GM23338 (cell line): Measurements from ENCODE around the gene PTCHD1. TPM values are rescaled to one million over a fixed set of nuclear protein-coding genes. Genes with fewer than 3 reads are reported as not detected.

Experiments
- ATAC-seq: fragments of 200-7000 bp; cut with Tn5 transposase; 3 replicates; pipeline ENCODE4 v1.9.1; 2020
- DNase-seq: peaks from one replicate; pipeline ENCODE4 v3.0.0-alpha.2; 2015; ENCODE audit warnings: low spot score
- H2AFZ ChIP-seq: fragments of 200-600 bp; sonication (generic); 2 replicates; pipeline ENCODE4 v1.8.0; 2016; ENCODE audit warnings: antibody characterized with exemption, mild to moderate bottlenecking, moderate library complexity
- H3F3A ChIP-seq: fragments of 200-600 bp; sonication (generic); replicated peaks from 2 replicates; pipeline ENCODE4 v1.8.0; 2017; ENCODE audit warnings: antibody characterized with exemption, mixed run types, low read depth
- H3K27ac ChIP-seq: fragments of 200-600 bp; sonication (generic); 2 replicates; pipeline ENCODE4 v1.6.1; 2016; ENCODE audit warnings: low read depth
- H3K27me3 ChIP-seq: fragments of 200-600 bp; sonication (generic); 2 replicates; pipeline ENCODE4 v1.8.0; 2016; ENCODE audit warnings: mild to moderate bottlenecking, mixed run types, moderate library complexity; ENCODE audit not compliant: insufficient read depth
- H3K36me3 ChIP-seq: fragments of 200-600 bp; sonication (generic); 2 replicates; pipeline ENCODE4 v1.8.0; 2016; ENCODE audit warnings: mild to moderate bottlenecking; ENCODE audit not compliant: insufficient read depth
- H3K4me1 ChIP-seq: fragments of 200-600 bp; sonication (generic); 2 replicates; pipeline ENCODE4 v1.8.0; 2016; ENCODE audit warnings: mild to moderate bottlenecking, moderate library complexity; ENCODE audit not compliant: insufficient read depth
- H3K4me2 ChIP-seq: fragments of 200-600 bp; sonication (generic); 2 replicates; pipeline ENCODE4 v1.7.1; 2017; ENCODE audit warnings: mixed run types
- H3K4me3 ChIP-seq: fragments of 200-600 bp; sonication (generic); 2 replicates; pipeline ENCODE4 v1.6.1; 2016; ENCODE audit warnings: mixed run types
- H3K79me2 ChIP-seq: fragments of 200-600 bp; sonication (generic); replicated peaks from 2 replicates; pipeline ENCODE4 v1.8.0; 2017; ENCODE audit warnings: mild to moderate bottlenecking; ENCODE audit not compliant: insufficient read depth
- H3K9me2 ChIP-seq: fragments of 200-600 bp; sonication (generic); 2 replicates; pipeline ENCODE4 v1.8.0; 2017; ENCODE audit not compliant: insufficient read depth
- H4K20me1 ChIP-seq: fragments of 200-600 bp; sonication (generic); replicated peaks from 2 replicates; pipeline ENCODE4 v1.8.0; 2017; ENCODE audit warnings: mild to moderate bottlenecking; ENCODE audit not compliant: insufficient read depth
- H3K27ac Mint-ChIP-seq: 2 replicates; pipeline ENCODE4 v1.8.0; 2020; ENCODE audit warnings: inconsistent platforms, mild to moderate bottlenecking, moderate library complexity, mixed read lengths
- H3K27me3 Mint-ChIP-seq: 3 replicates; pipeline ENCODE4 v1.8.0; 2022; ENCODE audit warnings: low read depth, mild to moderate bottlenecking, moderate library complexity, mixed read lengths, inconsistent platforms; ENCODE audit not compliant: insufficient read depth, poor library complexity
- H3K36me3 Mint-ChIP-seq: 3 replicates; pipeline ENCODE4 v1.8.0; 2021; ENCODE audit warnings: low read depth, mild to moderate bottlenecking, inconsistent platforms, moderate library complexity, mixed read lengths
- H3K4me1 Mint-ChIP-seq: 3 replicates; pipeline ENCODE4 v1.8.0; 2020; ENCODE audit warnings: mild to moderate bottlenecking, inconsistent platforms, mixed read lengths
- H3K4me3 Mint-ChIP-seq: 3 replicates; pipeline ENCODE4 v1.8.0; 2021; ENCODE audit warnings: moderate library complexity, mild to moderate bottlenecking, inconsistent platforms, mixed read lengths
- H3K9me3 Mint-ChIP-seq: 3 replicates; pipeline ENCODE4 v1.8.0; 2020; ENCODE audit warnings: moderate library complexity, mild to moderate bottlenecking, inconsistent platforms, mixed read lengths
- CREB1 ChIP-seq: fragments of 250-450 bp; sonication (Bioruptor Pico); IDR thresholded peaks from 2 replicates; pipeline ENCODE4 v1.5.0; 2020; ENCODE audit warnings: low read depth, mild to moderate bottlenecking, moderate library complexity
- CTCF ChIP-seq, 2 experiments: fragments of 200-600 bp in 1 of 2; sonication (generic) in 1 of 2; conservative IDR thresholded peaks; 2 replicates each; pipeline versions ENCODE4 v1.5.1 to v1.6.1; 2016 to 2017; ENCODE audit warnings: antibody characterized with exemption in 2 of 2, low read depth in 2 of 2, mild to moderate bottlenecking in 2 of 2, moderate library complexity in 1 of 2
- ETS1 ChIP-seq: IDR thresholded peaks from 2 replicates; pipeline ENCODE4 v1.6.1; 2016; ENCODE audit warnings: antibody characterized with exemption
- NANOG ChIP-seq: IDR thresholded peaks from 2 replicates; pipeline ENCODE4 v1.6.1; 2016; ENCODE audit warnings: antibody characterized with exemption, borderline replicate concordance
- POLR2AphosphoS5 ChIP-seq: IDR thresholded peaks from 2 replicates; pipeline ENCODE4 v1.6.1; 2016; ENCODE audit warnings: antibody characterized with exemption, low read depth
- REST ChIP-seq: IDR thresholded peaks from one replicate; pipeline ENCODE4 v1.6.1; 2018; ENCODE audit warnings: antibody characterized with exemption; ENCODE audit not compliant: unreplicated experiment
- STAT1 ChIP-seq: IDR thresholded peaks from one replicate; pipeline ENCODE4 v1.6.1; 2016; ENCODE audit warnings: antibody characterized with exemption; ENCODE audit not compliant: unreplicated experiment
- ZNF114 ChIP-seq: fragments of 250-450 bp; sonication (Bioruptor Pico); IDR thresholded peaks from 2 replicates; pipeline ENCODE4 v1.5.0; 2020; ENCODE audit warnings: mild to moderate bottlenecking, moderate library complexity
- ZNF331 ChIP-seq: fragments of 250-450 bp; sonication (Bioruptor Pico); IDR thresholded peaks from 2 replicates; pipeline ENCODE4 v1.5.0; 2020; ENCODE audit warnings: low read depth, mild to moderate bottlenecking, moderate library complexity
- ZNF462 ChIP-seq: fragments of 250-450 bp; sonication (Bioruptor Pico); IDR thresholded peaks from 2 replicates; pipeline ENCODE4 v1.5.0; 2020; ENCODE audit warnings: mild to moderate bottlenecking, moderate library complexity
- polyA plus RNA-seq: library from polyadenylated mRNA; unstranded; fragments of >200 nt; fragmentation: Nextera tagmentation; extraction: Ambion mirVana; gene quantifications from 2 replicates; pipeline ENCODE4 v1.2.1, GENCODE V29; 2016
- total RNA-seq: library from RNA; depleted of rRNA; stranded (reverse); fragments of >200 nt; shearing (Covaris generic); gene quantifications from 2 replicates; pipeline ENCODE4 v1.2.3, GENCODE V29; 2014

PTCHD1 gene
- total and polyA plus RNA-seq, 2 experiments from 2014 or later, result 1.5 to 1.9 TPM

GRCh38 chrX:23287191-23287725, 47.4 kb upstream of the PTCHD1 start:
- peaks cover 7% of the 10 kb centered on the region for H3K4me1 Mint-ChIP-seq
- no peaks in the 10 kb centered on the region for H3K36me3 Mint-ChIP-seq
- Histone ChIP-seq H3K79me2 (no peaks in the 10 kb centered on the region), H3K4me1 (no peaks in the 10 kb centered on the region), H3K27ac (no peak overlapping the region), H3K36me3 (no peaks in the 10 kb centered on the region), H3F3A (no peaks in the 10 kb centered on the region), H3K27me3 (no peaks in the 10 kb centered on the region), H3K4me3 (no peak overlapping the region), H4K20me1 (no peaks in the 10 kb centered on the region), H3K4me2 (no peak overlapping the region), H2AFZ (no peak overlapping the region), H3K9me2 (no peaks in the 10 kb centered on the region)
- ATAC-seq (no peak), DNase-seq (no peak)
- no peak overlapping the region for H3K4me3 Mint-ChIP-seq
- no peak overlapping the region for H3K27ac Mint-ChIP-seq
- H3K9me3 Mint-ChIP-seq, result no peaks in the 10 kb centered on the region
- TF ChIP-seq CREB1 (CRISPR knock-in tag) (no peak), ZNF331 (CRISPR knock-in tag) (no peak), POLR2AphosphoS5 (no peak), ZNF114 (CRISPR knock-in tag) (no peak), REST (no peak), ETS1 (no peak), STAT1 (no peak), CTCF (conservative IDR thresholded peaks at IDR 0.05; ENCODE audit: low read depth in 2 of 2) (no peak), NANOG (no peak), ZNF462 (CRISPR knock-in tag) (no peak)
- H3K27me3 Mint-ChIP-seq, result no peaks in the 10 kb centered on the region
